GM18498 (cell line): ENCODE data around the gene XRN1.

ENCODE experiments used
- ATAC-seq: cut with Tn5 transposase; IDR thresholded peaks from one replicate; pipeline ENCODE4 v1.9.1; 2021; ENCODE audit warnings: mild to moderate bottlenecking, moderate library complexity; ENCODE audit not compliant: unreplicated experiment

XRN1 gene

DNA sequence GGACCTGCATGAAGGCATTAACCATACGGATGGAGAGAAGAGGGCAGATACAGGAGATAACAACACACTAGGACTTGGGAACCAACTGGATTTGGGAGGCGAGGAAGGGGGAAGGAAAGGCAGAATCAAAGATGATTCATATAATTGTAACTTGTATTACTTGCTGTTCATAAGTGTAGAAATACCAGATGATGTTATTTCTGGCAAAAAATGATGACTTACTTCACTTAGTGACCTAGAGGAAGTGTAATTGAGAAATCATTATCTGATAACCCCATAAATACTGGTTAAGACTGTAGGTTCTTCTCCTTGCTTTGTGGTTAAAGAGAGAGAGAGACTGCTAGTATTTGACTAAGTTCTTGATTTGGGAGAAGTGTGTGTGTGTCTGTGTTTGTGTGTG lies 172.0 kb downstream of the XRN1 start:
- ATAC-seq = no peak

GRCh38 chr3:142274908-142275307 lies 172.9 kb downstream of the XRN1 start:
- no peak for ATAC-seq

DNA sequence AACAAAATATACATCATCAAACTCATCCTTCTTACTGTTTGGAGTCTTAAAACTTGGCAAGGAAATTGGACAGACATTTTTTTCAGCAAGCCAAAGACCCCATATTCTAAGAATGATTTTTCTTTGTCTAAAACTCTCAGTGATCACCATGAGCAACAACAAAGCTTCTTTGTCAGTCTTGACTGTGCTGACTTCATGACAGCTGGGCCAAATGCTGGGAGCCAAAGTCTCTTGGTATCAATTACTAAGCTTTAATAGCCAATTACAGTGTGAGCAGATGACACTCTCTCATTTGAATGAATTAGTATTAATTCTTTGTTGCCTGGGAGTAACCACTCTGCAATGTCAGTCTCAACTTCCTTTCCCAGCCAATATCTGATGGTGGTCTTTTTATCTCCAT lies 174.3 kb downstream of the XRN1 start:
- ATAC-seq = no peak

DNA sequence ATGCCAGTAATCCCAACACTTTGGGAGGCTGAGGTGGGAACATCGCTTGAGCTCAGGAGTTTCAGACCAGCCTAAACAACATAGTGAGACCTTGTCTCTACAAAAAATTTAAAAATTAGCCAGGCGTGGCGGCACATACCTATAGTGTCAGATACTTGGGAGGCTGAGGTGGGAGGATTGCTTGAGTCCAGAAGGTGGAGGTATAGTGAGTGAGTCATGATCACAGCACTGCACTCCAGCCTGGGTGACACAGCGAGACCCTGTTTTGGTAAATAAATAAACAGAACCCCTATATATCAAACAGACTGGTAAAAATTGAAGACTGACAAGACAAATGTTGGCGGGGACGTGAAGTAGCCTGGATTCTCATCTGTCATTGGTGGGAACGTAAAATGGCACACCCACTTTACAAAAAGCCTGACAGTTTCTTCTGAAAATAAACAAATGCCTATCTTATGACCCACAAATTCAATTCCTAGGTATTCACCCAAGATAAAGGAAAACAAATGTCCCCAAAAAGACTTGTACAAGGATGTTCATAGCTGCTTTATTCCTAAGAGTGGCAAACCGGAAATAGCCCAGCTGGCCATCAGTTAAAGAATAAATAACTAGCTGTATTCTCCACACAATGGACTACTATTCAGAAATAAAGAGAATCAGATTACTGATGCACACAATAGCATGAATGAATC lies 175.5 kb downstream of the XRN1 start:
- ATAC-seq = no peak

DNA sequence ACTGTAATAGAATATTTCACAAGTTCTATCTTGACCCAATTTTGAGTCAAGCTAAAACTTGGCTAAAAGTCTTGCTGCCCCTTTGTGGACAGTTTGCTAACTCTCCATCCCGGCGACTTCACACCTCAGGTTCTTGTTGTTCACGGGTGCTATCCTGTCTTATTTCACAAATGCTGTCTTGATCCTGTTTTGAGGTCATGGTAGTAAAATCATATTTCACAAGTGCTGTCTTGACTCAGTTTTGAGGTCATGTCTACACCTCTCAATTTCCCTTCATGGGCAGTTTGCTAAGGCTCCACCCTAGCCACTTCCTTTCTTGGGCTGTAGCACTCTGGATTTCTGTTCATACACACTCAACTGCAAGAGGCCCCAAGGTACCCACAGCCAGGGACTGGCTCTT lies 177.4 kb downstream of the XRN1 start:
- no peak for ATAC-seq

GRCh38 chr3:142269767-142270166 lies 178.1 kb downstream of the XRN1 start:
- ATAC-seq = no peak

DNA sequence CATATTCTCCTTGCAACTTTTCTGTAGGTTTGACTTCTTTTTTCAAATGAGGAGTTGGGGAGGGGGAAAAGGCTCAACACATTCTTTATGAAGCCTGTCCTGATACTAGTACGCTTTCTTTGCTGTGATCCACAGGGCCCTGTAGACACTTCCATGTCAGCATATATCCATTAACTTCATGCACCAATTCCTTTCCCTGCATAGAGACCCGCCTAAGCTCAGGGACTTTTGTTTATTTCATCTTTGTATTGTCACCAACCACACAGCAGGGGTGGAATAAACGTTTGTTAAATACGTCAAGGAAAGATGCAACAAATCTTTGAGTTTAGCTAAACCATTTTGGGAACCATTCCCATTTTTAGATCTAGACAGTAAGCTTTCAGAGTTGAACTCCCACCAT lies 179.4 kb downstream of the XRN1 start:
- ATAC-seq = no peak

- no peak for ATAC-seq
Observed at GRCh38 chr3:142267269-142267668, 180.6 kb downstream of the XRN1 start.

DNA sequence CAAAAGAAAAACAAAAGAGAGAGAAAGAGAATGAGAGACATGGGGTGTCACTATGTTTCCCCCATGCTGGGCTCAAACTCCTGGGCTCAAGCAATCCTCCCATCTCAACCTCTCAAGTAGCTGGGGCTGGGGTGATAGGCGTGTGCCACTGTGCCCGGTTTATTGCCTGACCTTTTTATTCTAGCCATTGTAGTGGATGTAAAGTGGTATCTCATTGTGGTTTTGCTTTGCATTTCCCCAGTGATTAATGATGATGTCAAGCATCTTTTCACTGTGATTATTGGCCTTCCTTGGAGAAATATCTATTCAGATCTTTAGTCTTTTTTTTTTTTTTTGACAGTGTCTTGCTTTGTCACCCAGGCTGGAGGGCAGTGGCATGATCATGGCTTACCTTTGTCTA lies 184.7 kb downstream of the XRN1 start:
- ATAC-seq = no peak

DNA sequence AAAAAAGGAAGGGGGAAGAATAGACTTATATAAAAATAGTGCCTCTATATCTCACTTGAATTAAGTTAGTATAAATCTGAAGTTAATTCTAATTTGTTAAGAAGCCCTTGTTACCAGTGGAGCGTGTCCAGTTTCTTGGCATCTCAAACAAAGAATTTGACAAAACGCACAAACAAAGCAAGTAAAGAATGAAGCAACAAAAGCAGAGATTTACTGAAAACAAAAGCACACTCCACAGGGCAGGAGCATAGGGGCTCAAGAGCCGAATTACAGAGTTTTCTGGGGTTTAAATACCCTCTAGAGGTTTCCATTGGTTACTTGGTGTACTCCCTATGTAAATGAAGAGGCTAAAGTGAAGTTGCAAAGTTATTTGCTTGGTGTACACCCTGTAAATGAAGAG lies 188.5 kb downstream of the XRN1 start:
- ATAC-seq = no peak

DNA sequence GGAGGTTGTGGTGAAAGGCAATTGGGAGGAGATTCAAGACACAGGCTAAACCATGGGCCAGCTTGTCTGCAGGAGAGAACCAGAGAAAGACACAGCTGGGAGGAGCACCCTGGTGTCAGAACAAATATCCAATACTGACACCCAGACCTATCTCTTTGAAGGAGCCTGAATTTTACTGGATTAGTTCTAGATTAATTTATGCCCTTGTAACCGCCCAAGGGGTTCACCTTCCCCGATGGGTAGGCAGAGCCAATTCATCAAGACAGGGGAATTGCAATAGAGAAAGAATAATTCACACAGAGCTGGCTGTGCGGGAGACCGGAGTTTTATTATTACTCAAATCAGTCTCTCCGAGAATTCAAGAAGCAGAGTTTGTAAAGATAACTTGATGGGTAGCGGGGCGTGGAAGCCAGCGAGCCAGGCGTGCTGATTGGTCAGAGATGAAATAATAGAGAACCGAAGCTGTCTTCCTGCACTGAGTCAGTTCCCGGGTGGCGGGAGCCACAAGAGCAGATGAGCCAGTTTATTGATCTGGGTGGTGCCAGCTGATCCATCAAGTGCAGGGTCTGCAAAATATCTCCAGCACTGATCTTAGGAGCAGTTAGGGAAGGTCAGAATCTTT lies 191.0 kb downstream of the XRN1 start:
- ATAC-seq = no peak
